Measurements from ENCODE around the gene NHS. TPM values are rescaled to one million over a fixed set of nuclear protein-coding genes. Genes with fewer than 3 reads are reported as not detected.
A peak's percentile ranks its signal among the peaks of the same experiment; 100 is the strongest.

NHS gene
- total and polyA plus RNA-seq, 2 of the 13 experiments (the other 11 are each of a cell fraction or from before 2014, with no cell fraction given) = 0.02 TPM; not detected in 1

GRCh38 chrX:17440258-17440657, 65.3 kb downstream of the NHS start:
- no peak overlapping the region for H3K4me3 ChIP-seq (replicated peaks in 1 of 3; ENCODE audit: insufficient read depth in 1 of 3, low read depth in 2 of 3, low read length in 3 of 3)
- CTCF ChIA-PET (ENCODE audit: low intra/inter-chr PET ratio, low total read pairs) = no interaction called here
- H3K9me3 ChIP-seq (ENCODE audit: low read length) = no peaks in the 10 kb centered on the region
- intact Hi-C loops (cut with micrococcal nuclease; ENCODE audit: unreplicated experiment) (no loop called here), in situ Hi-C loops (cut with HindIII; ENCODE audit: extremely low pct_ligation_motif_present, low pct_unique_long_range_greater_than_20kb) (no loop called here)
- FAIRE-seq (no peak), ATAC-seq (peak; percentile 47), DNase-seq (ENCODE audit: low spot score) (peak; percentile 36)
- POLR2A ChIA-PET = no interaction called here
- no peaks in the 10 kb centered on the region for H4K20me1 ChIP-seq (ENCODE audit: insufficient read depth, low read length)
- H3K27me3 ChIP-seq (ENCODE audit: control insufficient read depth in 1 of 2, insufficient read depth in 2 of 2, low read length in 2 of 2) = no peaks in the 10 kb centered on the region
- H2AFZ ChIP-seq (ENCODE audit: low read length) = no peak overlapping the region
- H3K79me2 ChIP-seq (ENCODE audit: insufficient read depth, low read length) = no peaks in the 10 kb centered on the region
- no TSS peak for BruUV-seq (replicated peaks)
- H3K4me2 ChIP-seq (ENCODE audit: low read depth, low read length) = peak overlapping the region; percentile 45
- H3K27ac ChIP-seq (ENCODE audit: extremely low read length, insufficient read depth, low read length) = peak overlapping the region; percentile 67
- no peaks in the 10 kb centered on the region for H3K36me3 ChIP-seq (replicated peaks in 1 of 2; ENCODE audit: control insufficient read depth in 1 of 2, insufficient read depth in 2 of 2, low read length in 2 of 2)
- H3K4me1 ChIP-seq (ENCODE audit: insufficient read depth, low read length) = peaks cover 47% of the 10 kb centered on the region
- H3K9ac ChIP-seq (ENCODE audit: insufficient read depth, low read depth, low read length) = no peak overlapping the region
- TF ChIP-seq DNMT1 (CRISPR knock-in tag; IDR thresholded peaks at IDR 0.05) = no peak
- peak; percentile 66 for TF ChIP-seq HNF4A (CRISPR knock-in tag; IDR thresholded peaks at IDR 0.05)
- 0 out of 2 replicates have a peak, but pooled peaks have one; percentile 17 for TF ChIP-seq ZNF362 (CRISPR knock-in tag; IDR thresholded peaks at IDR 0.05; ENCODE audit: borderline replicate concordance)
- TF ChIP-seq HBP1 (CRISPR knock-in tag; IDR thresholded peaks at IDR 0.05; ENCODE audit: low read depth) = no peak
- TF ChIP-seq ZKSCAN5 (CRISPR knock-in tag; IDR thresholded peaks at IDR 0.05) = no peak
- TF ChIP-seq, protein P1, sequence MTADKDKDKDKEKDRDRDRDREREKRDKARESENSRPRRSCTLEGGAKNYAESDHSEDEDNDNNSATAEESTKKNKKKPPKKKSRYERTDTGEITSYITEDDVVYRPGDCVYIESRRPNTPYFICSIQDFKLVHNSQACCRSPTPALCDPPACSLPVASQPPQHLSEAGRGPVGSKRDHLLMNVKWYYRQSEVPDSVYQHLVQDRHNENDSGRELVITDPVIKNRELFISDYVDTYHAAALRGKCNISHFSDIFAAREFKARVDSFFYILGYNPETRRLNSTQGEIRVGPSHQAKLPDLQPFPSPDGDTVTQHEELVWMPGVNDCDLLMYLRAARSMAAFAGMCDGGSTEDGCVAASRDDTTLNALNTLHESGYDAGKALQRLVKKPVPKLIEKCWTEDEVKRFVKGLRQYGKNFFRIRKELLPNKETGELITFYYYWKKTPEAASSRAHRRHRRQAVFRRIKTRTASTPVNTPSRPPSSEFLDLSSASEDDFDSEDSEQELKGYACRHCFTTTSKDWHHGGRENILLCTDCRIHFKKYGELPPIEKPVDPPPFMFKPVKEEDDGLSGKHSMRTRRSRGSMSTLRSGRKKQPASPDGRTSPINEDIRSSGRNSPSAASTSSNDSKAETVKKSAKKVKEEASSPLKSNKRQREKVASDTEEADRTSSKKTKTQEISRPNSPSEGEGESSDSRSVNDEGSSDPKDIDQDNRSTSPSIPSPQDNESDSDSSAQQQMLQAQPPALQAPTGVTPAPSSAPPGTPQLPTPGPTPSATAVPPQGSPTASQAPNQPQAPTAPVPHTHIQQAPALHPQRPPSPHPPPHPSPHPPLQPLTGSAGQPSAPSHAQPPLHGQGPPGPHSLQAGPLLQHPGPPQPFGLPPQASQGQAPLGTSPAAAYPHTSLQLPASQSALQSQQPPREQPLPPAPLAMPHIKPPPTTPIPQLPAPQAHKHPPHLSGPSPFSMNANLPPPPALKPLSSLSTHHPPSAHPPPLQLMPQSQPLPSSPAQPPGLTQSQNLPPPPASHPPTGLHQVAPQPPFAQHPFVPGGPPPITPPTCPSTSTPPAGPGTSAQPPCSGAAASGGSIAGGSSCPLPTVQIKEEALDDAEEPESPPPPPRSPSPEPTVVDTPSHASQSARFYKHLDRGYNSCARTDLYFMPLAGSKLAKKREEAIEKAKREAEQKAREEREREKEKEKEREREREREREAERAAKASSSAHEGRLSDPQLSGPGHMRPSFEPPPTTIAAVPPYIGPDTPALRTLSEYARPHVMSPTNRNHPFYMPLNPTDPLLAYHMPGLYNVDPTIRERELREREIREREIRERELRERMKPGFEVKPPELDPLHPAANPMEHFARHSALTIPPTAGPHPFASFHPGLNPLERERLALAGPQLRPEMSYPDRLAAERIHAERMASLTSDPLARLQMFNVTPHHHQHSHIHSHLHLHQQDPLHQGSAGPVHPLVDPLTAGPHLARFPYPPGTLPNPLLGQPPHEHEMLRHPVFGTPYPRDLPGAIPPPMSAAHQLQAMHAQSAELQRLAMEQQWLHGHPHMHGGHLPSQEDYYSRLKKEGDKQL (CRISPR knock-in tag; IDR thresholded peaks at IDR 0.05; ENCODE audit: low read depth) = no peak
- no peak for TF ChIP-seq SOX6 (IDR thresholded peaks at IDR 0.05)
- TF ChIP-seq SOX6 (CRISPR knock-in tag; IDR thresholded peaks at IDR 0.05) = 0 out of 2 replicates have a peak, but pooled peaks have one; percentile 15
- TF ChIP-seq ZBED4 (CRISPR knock-in tag; IDR thresholded peaks at IDR 0.05; ENCODE audit: borderline replicate concordance) = no peak
